HepG2 (cell line): ENCODE data around the gene HES6. TPM values are rescaled to one million over a fixed set of nuclear protein-coding genes. Genes with fewer than 3 reads are reported as not detected.

Experiments used
- CEBPG ChIP-seq: IDR thresholded peaks from 2 replicates; pipeline ENCODE4 v1.6.1; 2016
- GABPB1 ChIP-seq: IDR thresholded peaks from 2 replicates; pipeline ENCODE4 v1.6.1; 2016; ENCODE audit warnings: mild to moderate bottlenecking, missing genetic modification reagents, moderate library complexity, missing compliant biosample characterization
- RFX5 ChIP-seq: IDR thresholded peaks from 2 replicates; pipeline ENCODE4 v1.6.1; 2011; ENCODE audit warnings: low read depth, low read length, improper control_type of control experiment
- TARDBP ChIP-seq: sonication (generic); formaldehyde crosslinking; IDR thresholded peaks from 2 replicates; pipeline ENCODE4 v1.8.0; 2022; ENCODE audit warnings: mild to moderate bottlenecking, missing genetic modification reagents
- ZBTB20 ChIP-seq: sonication (generic); formaldehyde crosslinking; IDR thresholded peaks from 2 replicates; pipeline ENCODE4 v1.8.1; 2023; ENCODE audit warnings: missing genetic modification reagents, low read depth, mild to moderate bottlenecking, borderline replicate concordance
- ZBTB21 ChIP-seq: sonication (generic); formaldehyde crosslinking; IDR thresholded peaks from 2 replicates; pipeline ENCODE4 v1.4.0; 2020; ENCODE audit warnings: missing genetic modification reagents
- ZNF280D ChIP-seq: sonication (generic); formaldehyde crosslinking; IDR thresholded peaks from 2 replicates; pipeline ENCODE4 v1.5.1; 2020; ENCODE audit warnings: mild to moderate bottlenecking, missing genetic modification reagents
- ZNF30 ChIP-seq: sonication (generic); formaldehyde crosslinking; IDR thresholded peaks from 2 replicates; pipeline ENCODE4 v1.5.0; 2020; ENCODE audit warnings: mild to moderate bottlenecking, missing genetic modification reagents
- ZNF580 ChIP-seq: IDR thresholded peaks from 2 replicates; pipeline ENCODE4 v1.6.1; 2016; ENCODE audit warnings: low read depth, borderline replicate concordance
- ZNF597 ChIP-seq: sonication (generic); formaldehyde crosslinking; IDR thresholded peaks from 2 replicates; pipeline ENCODE4 v1.5.0; 2020; ENCODE audit warnings: missing genetic modification reagents
- ZNF777 ChIP-seq: sonication (generic); formaldehyde crosslinking; IDR thresholded peaks from 2 replicates; pipeline ENCODE4 v1.4.0; 2020; ENCODE audit warnings: missing genetic modification reagents
- polyA plus RNA-seq, 8 experiments: library from polyadenylated mRNA; depleted of rRNA in 3 of 8; stranded (reverse) in 7 of 8; unstranded in 1 of 8; fragments of >200 nt; fragmentation: Illumina TruSeq in 4 of 8; extraction: Trizol in 4 of 8; gene quantifications; 2 replicates each; pipeline versions ENCODE4 v1.2.1 to v1.2.3, GENCODE V29; 2011 to 2016; ENCODE audit warnings: low read depth in 4 of 8, missing spikeins in 1 of 8, mixed read lengths in 1 of 8; ENCODE audit not compliant: insufficient read depth in 1 of 8
- total RNA-seq, 5 experiments: library from RNA; depleted of rRNA; stranded (reverse); fragments of >200 nt; fragmentation: Illumina TruSeq; extraction: Trizol; gene quantifications; 2 replicates each; pipeline ENCODE4 v1.2.3, GENCODE V29; 2016; ENCODE audit warnings: low read depth in 1 of 5
- TF ChIP-seq, protein P1 (sequence below): sonication (generic); formaldehyde crosslinking; IDR thresholded peaks from 2 replicates; pipeline ENCODE4 v1.5.0; 2020; ENCODE audit warnings: mild to moderate bottlenecking, missing genetic modification reagents, borderline replicate concordance
- TF ChIP-seq, protein P2 (sequence below): IDR thresholded peaks from 2 replicates; pipeline ENCODE4 v1.6.1; 2018; ENCODE audit warnings: missing genetic modification reagents
- TF ChIP-seq, protein P3 (sequence below), 2 experiments: fragments of 450-650 bp in 1 of 2; sonication (generic) in 1 of 2; formaldehyde crosslinking; IDR thresholded peaks; 2 replicates each; pipeline versions ENCODE4 v1.5.0 to v1.8.0; 2020 to 2022; ENCODE audit warnings: mild to moderate bottlenecking in 1 of 2, missing genetic modification reagents in 1 of 2

The HES6 gene
- total and polyA plus RNA-seq, 2 of the 13 experiments (the other 11 are each of a cell fraction or from before 2014, with no cell fraction given): 19.5 to 82.8 TPM

- TF ChIP-seq RFX5: peak; percentile 77
- TF ChIP-seq ZBTB21: peak; percentile 65; the same call in 1 of the 2 replicates
- TF ChIP-seq, protein P1, sequence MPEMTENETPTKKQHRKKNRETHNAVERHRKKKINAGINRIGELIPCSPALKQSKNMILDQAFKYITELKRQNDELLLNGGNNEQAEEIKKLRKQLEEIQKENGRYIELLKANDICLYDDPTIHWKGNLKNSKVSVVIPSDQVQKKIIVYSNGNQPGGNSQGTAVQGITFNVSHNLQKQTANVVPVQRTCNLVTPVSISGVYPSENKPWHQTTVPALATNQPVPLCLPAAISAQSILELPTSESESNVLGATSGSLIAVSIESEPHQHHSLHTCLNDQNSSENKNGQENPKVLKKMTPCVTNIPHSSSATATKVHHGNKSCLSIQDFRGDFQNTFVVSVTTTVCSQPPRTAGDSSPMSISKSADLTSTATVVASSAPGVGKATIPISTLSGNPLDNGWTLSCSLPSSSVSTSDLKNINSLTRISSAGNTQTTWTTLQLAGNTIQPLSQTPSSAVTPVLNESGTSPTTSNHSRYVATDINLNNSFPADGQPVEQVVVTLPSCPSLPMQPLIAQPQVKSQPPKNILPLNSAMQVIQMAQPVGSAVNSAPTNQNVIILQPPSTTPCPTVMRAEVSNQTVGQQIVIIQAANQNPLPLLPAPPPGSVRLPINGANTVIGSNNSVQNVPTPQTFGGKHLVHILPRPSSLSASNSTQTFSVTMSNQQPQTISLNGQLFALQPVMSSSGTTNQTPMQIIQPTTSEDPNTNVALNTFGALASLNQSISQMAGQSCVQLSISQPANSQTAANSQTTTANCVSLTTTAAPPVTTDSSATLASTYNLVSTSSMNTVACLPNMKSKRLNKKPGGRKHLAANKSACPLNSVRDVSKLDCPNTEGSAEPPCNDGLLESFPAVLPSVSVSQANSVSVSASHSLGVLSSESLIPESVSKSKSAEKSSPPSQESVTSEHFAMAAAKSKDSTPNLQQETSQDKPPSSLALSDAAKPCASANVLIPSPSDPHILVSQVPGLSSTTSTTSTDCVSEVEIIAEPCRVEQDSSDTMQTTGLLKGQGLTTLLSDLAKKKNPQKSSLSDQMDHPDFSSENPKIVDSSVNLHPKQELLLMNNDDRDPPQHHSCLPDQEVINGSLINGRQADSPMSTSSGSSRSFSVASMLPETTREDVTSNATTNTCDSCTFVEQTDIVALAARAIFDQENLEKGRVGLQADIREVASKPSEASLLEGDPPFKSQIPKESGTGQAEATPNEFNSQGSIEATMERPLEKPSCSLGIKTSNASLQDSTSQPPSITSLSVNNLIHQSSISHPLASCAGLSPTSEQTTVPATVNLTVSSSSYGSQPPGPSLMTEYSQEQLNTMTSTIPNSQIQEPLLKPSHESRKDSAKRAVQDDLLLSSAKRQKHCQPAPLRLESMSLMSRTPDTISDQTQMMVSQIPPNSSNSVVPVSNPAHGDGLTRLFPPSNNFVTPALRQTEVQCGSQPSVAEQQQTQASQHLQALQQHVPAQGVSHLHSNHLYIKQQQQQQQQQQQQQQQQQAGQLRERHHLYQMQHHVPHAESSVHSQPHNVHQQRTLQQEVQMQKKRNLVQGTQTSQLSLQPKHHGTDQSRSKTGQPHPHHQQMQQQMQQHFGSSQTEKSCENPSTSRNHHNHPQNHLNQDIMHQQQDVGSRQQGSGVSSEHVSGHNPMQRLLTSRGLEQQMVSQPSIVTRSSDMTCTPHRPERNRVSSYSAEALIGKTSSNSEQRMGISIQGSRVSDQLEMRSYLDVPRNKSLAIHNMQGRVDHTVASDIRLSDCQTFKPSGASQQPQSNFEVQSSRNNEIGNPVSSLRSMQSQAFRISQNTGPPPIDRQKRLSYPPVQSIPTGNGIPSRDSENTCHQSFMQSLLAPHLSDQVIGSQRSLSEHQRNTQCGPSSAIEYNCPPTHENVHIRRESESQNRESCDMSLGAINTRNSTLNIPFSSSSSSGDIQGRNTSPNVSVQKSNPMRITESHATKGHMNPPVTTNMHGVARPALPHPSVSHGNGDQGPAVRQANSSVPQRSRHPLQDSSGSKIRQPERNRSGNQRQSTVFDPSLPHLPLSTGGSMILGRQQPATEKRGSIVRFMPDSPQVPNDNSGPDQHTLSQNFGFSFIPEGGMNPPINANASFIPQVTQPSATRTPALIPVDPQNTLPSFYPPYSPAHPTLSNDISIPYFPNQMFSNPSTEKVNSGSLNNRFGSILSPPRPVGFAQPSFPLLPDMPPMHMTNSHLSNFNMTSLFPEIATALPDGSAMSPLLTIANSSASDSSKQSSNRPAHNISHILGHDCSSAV (CRISPR knock-in tag): no peak
- TF ChIP-seq, protein P2, sequence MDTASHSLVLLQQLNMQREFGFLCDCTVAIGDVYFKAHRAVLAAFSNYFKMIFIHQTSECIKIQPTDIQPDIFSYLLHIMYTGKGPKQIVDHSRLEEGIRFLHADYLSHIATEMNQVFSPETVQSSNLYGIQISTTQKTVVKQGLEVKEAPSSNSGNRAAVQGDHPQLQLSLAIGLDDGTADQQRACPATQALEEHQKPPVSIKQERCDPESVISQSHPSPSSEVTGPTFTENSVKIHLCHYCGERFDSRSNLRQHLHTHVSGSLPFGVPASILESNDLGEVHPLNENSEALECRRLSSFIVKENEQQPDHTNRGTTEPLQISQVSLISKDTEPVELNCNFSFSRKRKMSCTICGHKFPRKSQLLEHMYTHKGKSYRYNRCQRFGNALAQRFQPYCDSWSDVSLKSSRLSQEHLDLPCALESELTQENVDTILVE (CRISPR knock-in tag): peak; percentile 41
- peak; percentile 92 for TF ChIP-seq CEBPG (CRISPR knock-in tag)
- peak; percentile 36; the same call in 1 of the 2 replicates for TF ChIP-seq ZNF777 (CRISPR knock-in tag)
- peak; percentile 37; the same call in 1 of the 2 replicates for TF ChIP-seq GABPB1 (CRISPR knock-in tag)
- TF ChIP-seq, protein P3, sequence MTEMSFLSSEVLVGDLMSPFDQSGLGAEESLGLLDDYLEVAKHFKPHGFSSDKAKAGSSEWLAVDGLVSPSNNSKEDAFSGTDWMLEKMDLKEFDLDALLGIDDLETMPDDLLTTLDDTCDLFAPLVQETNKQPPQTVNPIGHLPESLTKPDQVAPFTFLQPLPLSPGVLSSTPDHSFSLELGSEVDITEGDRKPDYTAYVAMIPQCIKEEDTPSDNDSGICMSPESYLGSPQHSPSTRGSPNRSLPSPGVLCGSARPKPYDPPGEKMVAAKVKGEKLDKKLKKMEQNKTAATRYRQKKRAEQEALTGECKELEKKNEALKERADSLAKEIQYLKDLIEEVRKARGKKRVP (CRISPR knock-in tag; IDR thresholded peaks at IDR 0.05): peak in 1 of 2 experiments; percentile 94; a peak in 2 of 4 replicates
- TF ChIP-seq ZNF30 (CRISPR knock-in tag): no peak
- peak; percentile 79; the same call in 1 of the 2 replicates for TF ChIP-seq ZNF280D
- peak; percentile 67; the same call in 1 of the 2 replicates for TF ChIP-seq ZNF580 (CRISPR knock-in tag)
- TF ChIP-seq ZBTB20: no peak
- peak; percentile 80; the same call in 1 of the 2 replicates for TF ChIP-seq TARDBP (CRISPR knock-in tag)
- TF ChIP-seq ZNF597: no peak
These were observed 45.8 kb upstream of the HES6 start (continued) for GRCh38 chr2:238285653-238286082.
